Fibroblast of skin of right biceps (primary cell): Measurements from ENCODE around the gene TRAPPC10.

Experiments
- DNase-seq: peaks from one replicate; pipeline ENCODE4 v3.0.0-alpha.2; 2013

TRAPPC10 gene

DNA sequence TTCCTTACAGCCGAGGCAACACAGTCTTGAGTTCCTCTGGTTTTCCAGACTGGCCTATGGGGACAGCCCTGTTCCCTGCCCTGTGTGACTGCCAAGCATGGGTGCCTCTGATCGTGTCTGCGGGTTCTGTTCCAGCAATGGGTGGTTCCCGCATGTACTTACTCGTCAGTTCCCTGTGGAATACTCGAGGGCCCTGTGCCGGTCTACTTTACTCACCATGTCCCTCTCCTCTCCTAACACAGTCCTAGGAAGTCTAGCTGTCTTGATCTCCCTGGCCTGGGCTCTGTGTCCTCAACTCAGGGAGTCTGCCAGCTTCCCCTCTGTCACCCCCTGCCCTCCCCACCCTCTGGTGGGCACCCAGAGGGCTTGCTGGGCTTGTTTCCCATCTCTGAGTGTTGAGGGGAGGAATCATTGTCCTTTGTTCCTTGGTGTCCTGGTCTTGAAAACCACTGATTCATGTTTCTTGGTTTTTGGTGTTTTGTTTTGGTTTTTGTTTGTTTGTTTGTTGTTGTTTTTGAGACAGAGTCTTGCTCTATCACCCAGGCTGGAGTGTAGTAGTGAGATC, 36.0 kb downstream of the TRAPPC10 start:
- no peak for DNase-seq

GRCh38 chr21:44049182-44049581, 37.1 kb downstream of the TRAPPC10 start:
- DNase-seq = no peak

- no peak for DNase-seq
Observed at GRCh38 chr21:44049606-44050005, 37.5 kb downstream of the TRAPPC10 start.

- no peak for DNase-seq
Observed at GRCh38 chr21:44050276-44050675, 38.2 kb downstream of the TRAPPC10 start.

DNA sequence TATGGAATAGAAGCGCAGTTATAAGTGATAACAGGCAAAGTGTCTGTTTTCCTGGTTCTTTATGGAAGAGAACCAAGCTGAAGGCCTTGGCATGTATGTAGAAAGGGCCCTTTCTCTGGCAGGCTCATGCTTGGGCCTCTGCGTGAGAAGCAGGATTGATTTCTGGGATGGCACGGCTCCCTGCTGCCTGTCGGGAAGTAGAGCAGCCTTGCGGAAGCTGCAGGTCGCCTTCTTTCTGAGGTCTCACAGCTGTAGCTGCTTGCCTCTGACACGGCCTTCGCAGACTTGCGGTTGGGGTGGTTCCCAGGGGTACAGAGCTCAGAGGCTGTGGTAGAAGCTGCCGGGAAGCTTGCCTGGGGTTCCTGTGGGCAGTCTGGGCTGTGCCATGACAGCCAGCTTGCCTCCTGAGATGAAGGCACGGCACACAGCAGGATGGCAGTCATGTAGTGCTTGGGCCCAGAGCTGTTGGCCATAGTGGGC, 39.4 kb downstream of the TRAPPC10 start:
- DNase-seq = no peak

GRCh38 chr21:44052071-44052829, 40.1 kb downstream of the TRAPPC10 start:
- DNase-seq = no peak

DNA sequence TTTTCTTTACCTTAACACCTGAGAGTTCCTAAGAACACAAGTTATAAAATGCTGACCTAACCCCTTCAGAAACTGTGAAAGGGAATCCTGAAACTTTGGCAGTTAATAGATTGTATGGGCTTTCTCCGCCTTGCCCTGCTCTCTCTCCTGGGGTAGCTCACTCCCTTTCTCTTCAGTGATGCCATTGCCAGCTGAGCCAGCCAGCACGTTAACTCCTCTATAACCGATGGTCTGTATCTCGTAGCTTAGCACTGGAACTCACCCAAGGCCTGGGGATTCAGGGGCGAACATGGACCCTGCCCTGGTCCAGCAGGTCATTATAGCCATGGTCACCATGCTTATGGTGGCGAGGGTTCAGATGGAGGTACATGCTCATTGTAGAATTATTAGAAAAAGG, 40.7 kb downstream of the TRAPPC10 start:
- DNase-seq = no peak

- DNase-seq = no peak
Observed at GRCh38 chr21:44053567-44053966, 41.5 kb downstream of the TRAPPC10 start.

- peak; percentile 35 for DNase-seq
Observed at GRCh38 chr21:44054710-44055109, 42.6 kb downstream of the TRAPPC10 start.

GRCh38 chr21:44057055-44057454, 44.9 kb downstream of the TRAPPC10 start:
- no peak for DNase-seq

GRCh38 chr21:44057960-44058651, 46.0 kb downstream of the TRAPPC10 start:
- DNase-seq = no peak

DNA sequence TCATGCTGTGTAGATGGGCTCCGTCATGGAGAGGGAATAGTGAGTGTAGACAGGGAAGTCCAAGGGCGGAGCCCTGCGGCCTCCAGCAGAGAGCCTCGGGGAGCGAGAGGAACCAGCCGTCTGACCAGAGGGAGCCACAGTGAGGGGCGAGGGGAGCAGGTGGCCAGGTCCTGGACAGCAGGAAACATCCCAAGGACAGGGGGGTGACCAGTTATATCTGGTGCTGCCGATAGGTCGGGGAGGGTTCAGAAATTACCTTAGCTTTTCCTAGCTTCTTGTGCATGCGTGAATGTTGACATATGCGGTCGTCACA, 46.5 kb downstream of the TRAPPC10 start:
- DNase-seq = no peak

DNA sequence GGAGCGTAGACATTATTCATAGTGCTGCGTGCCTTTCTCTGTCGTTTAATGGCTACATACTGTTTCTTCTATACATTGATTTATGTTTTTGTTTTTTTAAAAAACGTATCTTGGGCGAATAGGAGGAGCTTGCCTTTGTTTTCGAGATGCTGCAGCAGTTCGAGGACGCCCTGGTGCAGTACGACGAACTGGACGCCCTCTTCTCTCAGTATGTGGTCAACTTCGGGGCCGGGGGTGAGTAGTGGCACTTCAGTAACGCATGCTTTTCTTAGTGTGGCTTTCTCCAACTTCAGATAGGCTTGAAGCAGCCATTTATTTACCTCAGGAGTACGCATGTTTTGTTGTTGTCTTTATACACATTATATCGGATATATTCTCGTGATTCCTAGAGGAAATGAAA, 46.9 kb downstream of the TRAPPC10 start:
- DNase-seq = no peak

- no peak for DNase-seq
Observed at GRCh38 chr21:44059710-44060109, 47.6 kb downstream of the TRAPPC10 start.

GRCh38 chr21:44062380-44062779, 50.3 kb downstream of the TRAPPC10 start:
- DNase-seq = no peak

GRCh38 chr21:44063151-44063912, 51.2 kb downstream of the TRAPPC10 start:
- DNase-seq = no peak

- no peak for DNase-seq
Observed at GRCh38 chr21:44064852-44065403, 52.8 kb downstream of the TRAPPC10 start.

GRCh38 chr21:44065428-44065827, 53.3 kb downstream of the TRAPPC10 start:
- peak; percentile 11 for DNase-seq

DNA sequence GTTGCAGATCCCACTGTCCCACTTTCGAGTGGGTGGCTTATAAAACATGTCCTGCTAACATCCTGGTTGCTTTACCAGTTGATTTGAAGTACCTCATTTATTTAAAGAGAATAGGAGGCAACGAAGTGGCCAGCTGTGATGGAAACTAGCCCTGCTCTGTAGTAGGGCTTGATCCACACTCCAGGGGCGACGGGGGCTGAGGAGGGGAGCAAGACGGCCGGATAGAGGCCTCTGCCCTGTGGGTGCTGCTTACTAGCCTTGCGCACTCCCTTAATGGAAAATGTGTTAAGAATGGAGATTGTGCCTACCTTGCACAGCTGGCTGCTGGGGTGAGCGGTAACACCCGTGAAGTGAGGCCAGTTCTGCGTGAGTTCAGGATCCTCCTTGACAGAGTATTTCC, 54.0 kb downstream of the TRAPPC10 start:
- no peak for DNase-seq

- DNase-seq = no peak
Observed at GRCh38 chr21:44067011-44067839, 55.1 kb downstream of the TRAPPC10 start.

GRCh38 chr21:44070391-44070790, 58.3 kb downstream of the TRAPPC10 start:
- no peak for DNase-seq
